Naive thymus-derived CD4-positive, alpha-beta T cell (primary cell): ENCODE data around the gene FCN2. TPM values are rescaled to one million over a fixed set of nuclear protein-coding genes. Genes with fewer than 3 reads are reported as not detected.

Experiments
- ATAC-seq: fragments of 150-1000 bp; cut with Tn5 transposase; 2 replicates; pipeline ENCODE4 v1.10.0; 2021; ENCODE audit warnings: mild to moderate bottlenecking, moderate library complexity
- CTCF ChIA-PET: fragments of 350-600 bp; sonication (Branson Sonifier 250); formaldehyde crosslinking; loops from one replicate; lab custom pipeline; 2021; ENCODE audit warnings: antibody characterized with exemption; lab: Charles Lee
- POLR2A ChIA-PET: fragments of 350-600 bp; sonication (Branson Sonifier 250); formaldehyde crosslinking; loops from one replicate; lab custom pipeline; 2021; ENCODE audit warnings: antibody characterized with exemption, inconsistent platforms; lab: Charles Lee
- DNase-seq, 9 donors: peaks; one replicate each; pipeline versions ENCODE4 v3.0.0 to v3.0.0-alpha.2; 2020 to 2022; ENCODE audit warnings: mixed read lengths in 1 of 9
- H3K27ac ChIP-seq: one replicate; pipeline ENCODE4 v1.7.0; 2013; ENCODE audit warnings: mild to moderate bottlenecking, low read depth, low read length, moderate library complexity
- H3K27me3 ChIP-seq, 2 donors: one replicate each; pipeline ENCODE4 v1.7.0; 2013; ENCODE audit warnings: low read length in 2 of 2, mild to moderate bottlenecking in 2 of 2, moderate library complexity in 2 of 2; ENCODE audit not compliant: control insufficient read depth in 2 of 2, insufficient read depth in 2 of 2
- H3K36me3 ChIP-seq, 3 experiments: 1 replicate in 2 of 3; 2 replicates in 1 of 3; pipeline ENCODE4 v1.7.0; 2013; ENCODE audit warnings: low read length in 3 of 3, mild to moderate bottlenecking in 3 of 3, moderate library complexity in 1 of 3; ENCODE audit not compliant: insufficient read depth in 3 of 3, control insufficient read depth in 2 of 3
- H3K4me1 ChIP-seq, 2 donors: one replicate each; pipeline ENCODE4 v1.7.0; 2013; ENCODE audit warnings: low read length in 2 of 2, mild to moderate bottlenecking in 2 of 2, moderate library complexity in 1 of 2; ENCODE audit not compliant: control insufficient read depth in 2 of 2, insufficient read depth in 2 of 2
- H3K4me3 ChIP-seq: 2 replicates; pipeline ENCODE4 v1.7.0; 2013; ENCODE audit warnings: mild to moderate bottlenecking, low read length
- H3K9me3 ChIP-seq, 3 experiments: 1 replicate in 2 of 3; 2 replicates in 1 of 3; pipeline ENCODE4 v1.7.0; 2013; ENCODE audit warnings: low read length in 3 of 3; ENCODE audit not compliant: control insufficient read depth in 2 of 3
- H3K27ac Mint-ChIP-seq, 9 donors: one replicate each; pipeline ENCODE4 v1.8.0; 2020 to 2022; ENCODE audit warnings: mixed read lengths in 9 of 9, mild to moderate bottlenecking in 8 of 9, moderate library complexity in 5 of 9, inconsistent platforms in 2 of 9
- H3K27me3 Mint-ChIP-seq, 5 donors: one replicate each; pipeline ENCODE4 v1.8.0; 2021 to 2022; ENCODE audit warnings: mixed read lengths in 5 of 5, mild to moderate bottlenecking in 1 of 5
- H3K36me3 Mint-ChIP-seq, 5 donors: one replicate each; pipeline ENCODE4 v1.8.0; 2020 to 2022; ENCODE audit warnings: mixed read lengths in 5 of 5, mild to moderate bottlenecking in 3 of 5, inconsistent platforms in 1 of 5
- H3K4me1 Mint-ChIP-seq, 7 donors: one replicate each; pipeline ENCODE4 v1.8.0; 2020 to 2022; ENCODE audit warnings: mixed read lengths in 7 of 7, mild to moderate bottlenecking in 3 of 7, inconsistent platforms in 1 of 7
- H3K4me3 Mint-ChIP-seq, 10 donors: one replicate each; pipeline ENCODE4 v1.8.0; 2020 to 2022; ENCODE audit warnings: mild to moderate bottlenecking in 10 of 10, mixed read lengths in 10 of 10, moderate library complexity in 6 of 10, inconsistent platforms in 2 of 10
- H3K9me3 Mint-ChIP-seq, 11 donors: one replicate each; pipeline ENCODE4 v1.8.0; 2020 to 2022; ENCODE audit warnings: mixed read lengths in 11 of 11, mild to moderate bottlenecking in 4 of 11, inconsistent platforms in 1 of 11, moderate library complexity in 1 of 11
- intact Hi-C, 2 donors: fragments of 100-400 bp; cut with micrococcal nuclease; formaldehyde crosslinking; loops; one replicate each; pipeline ENCODE4 v1.15.1; 2023
- polyA plus RNA-seq, 2 donors: library from polyadenylated mRNA; unstranded; fragments of 300-500 nt; fragmentation: Illumina TruSeq; gene quantifications; one replicate each; pipeline ENCODE4 v1.2.3, GENCODE V29; 2021
- total RNA-seq, 6 experiments: library from RNA in 5 of 6; stranded (reverse) in 5 of 6; gene quantifications; 1 replicate in 5 of 6; 2 replicates in 1 of 6; pipeline ENCODE4 v1.2.3 and lab custom pipeline; 2021 to 2026

Gene FCN2
- total and polyA plus RNA-seq, 7 experiments from 2014 or later = not detected

GRCh38 chr9:134847138-134847537, 33.5 kb upstream of the FCN2 start:
- DNase-seq (no peak), ATAC-seq (no peak)
- Histone ChIP-seq H3K27ac (no peak overlapping the region), H3K4me1 (no peaks in the 10 kb centered on the region), H3K9me3 (no peaks in the 10 kb centered on the region), H3K4me3 (no peak overlapping the region), H3K36me3 (no peaks in the 10 kb centered on the region), H3K27me3 (no peaks in the 10 kb centered on the region)
- H3K27me3 Mint-ChIP-seq = no peaks in the 10 kb centered on the region
- no peaks in the 10 kb centered on the region for H3K4me1 Mint-ChIP-seq
- H3K4me3 Mint-ChIP-seq = no peak overlapping the region
- H3K27ac Mint-ChIP-seq = no peak overlapping the region
- H3K36me3 Mint-ChIP-seq = no peaks in the 10 kb centered on the region
- peaks cover 0 to 3% (median 0%) of the 10 kb centered on the region in 11 donors for H3K9me3 Mint-ChIP-seq
- intact Hi-C loops = no loop called here
- POLR2A ChIA-PET = no interaction called here
- CTCF ChIA-PET = no interaction called here

DNA sequence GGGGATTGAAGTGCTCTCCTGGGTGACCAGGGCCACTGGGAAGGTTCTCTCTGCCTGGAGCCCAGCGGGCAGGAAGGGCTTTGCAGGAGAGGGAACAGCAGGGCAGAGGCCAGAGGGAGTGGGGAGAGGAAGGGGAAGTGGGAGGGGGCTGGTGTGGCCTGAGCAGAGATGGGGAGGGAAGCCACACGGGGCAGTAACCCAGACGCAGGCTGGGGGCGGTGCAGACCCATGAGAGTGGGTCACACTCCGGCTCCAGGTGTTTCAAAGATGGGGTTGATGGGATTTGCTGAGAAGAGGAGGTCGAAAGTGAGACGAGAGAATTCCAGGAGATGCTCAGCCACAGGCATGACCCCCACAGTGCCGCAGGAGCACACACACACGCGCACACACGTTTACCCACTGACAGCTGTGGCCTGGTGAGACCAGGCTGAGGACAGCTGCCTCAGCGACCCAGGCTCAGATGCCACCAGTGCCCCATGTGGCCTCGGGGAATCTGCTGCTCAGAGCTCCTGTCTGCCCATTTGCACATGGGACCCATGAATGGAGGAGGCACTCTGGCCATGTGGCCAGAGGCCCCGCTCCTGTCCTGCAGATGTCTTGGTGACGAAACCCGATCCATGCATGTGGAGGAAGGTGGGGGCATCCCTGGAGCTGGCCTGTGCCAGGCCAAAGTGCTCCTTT, 32.7 kb upstream of the FCN2 start:
- H3K9me3 ChIP-seq = peaks cover 0 to 4% (median 0%) of the 10 kb centered on the region in 3 experiments
- DNase-seq = no peak
- Mint-ChIP-seq H3K4me1 (no peaks in the 10 kb centered on the region), H3K27ac (no peak overlapping the region), H3K36me3 (no peaks in the 10 kb centered on the region), H3K27me3 (no peaks in the 10 kb centered on the region), H3K4me3 (no peak overlapping the region), H3K9me3 (peaks cover 0 to 3% (median 0%) of the 10 kb centered on the region in 11 donors)
- no peaks in the 10 kb centered on the region for H3K27me3 ChIP-seq
- H3K4me3 ChIP-seq = no peak overlapping the region
- intact Hi-C loops = no loop called here
- no peak overlapping the region for H3K27ac ChIP-seq
- ChIA-PET CTCF (no interaction called here), POLR2A (no interaction called here)
- no peak for ATAC-seq
- no peaks in the 10 kb centered on the region for H3K4me1 ChIP-seq
- no peaks in the 10 kb centered on the region for H3K36me3 ChIP-seq

- Mint-ChIP-seq H3K27ac (no peak overlapping the region), H3K9me3 (no peaks in the 10 kb centered on the region), H3K4me1 (no peaks in the 10 kb centered on the region), H3K36me3 (no peaks in the 10 kb centered on the region), H3K4me3 (no peak overlapping the region), H3K27me3 (no peaks in the 10 kb centered on the region)
- Histone ChIP-seq H3K27me3 (no peaks in the 10 kb centered on the region), H3K4me3 (no peak overlapping the region), H3K27ac (no peak overlapping the region), H3K36me3 (no peaks in the 10 kb centered on the region), H3K9me3 (peaks cover 0 to 4% (median 0%) of the 10 kb centered on the region in 3 experiments), H3K4me1 (no peaks in the 10 kb centered on the region)
- ChIA-PET POLR2A (no interaction called here), CTCF (no interaction called here)
- DNase-seq (no peak), ATAC-seq (no peak)
- intact Hi-C loops = no loop called here
These were observed 32.1 kb upstream of the FCN2 start for GRCh38 chr9:134848504-134848903.

- intact Hi-C loops = no loop called here
- Histone ChIP-seq H3K4me1 (no peaks in the 10 kb centered on the region), H3K9me3 (peaks cover 0 to 4% (median 0%) of the 10 kb centered on the region in 3 experiments), H3K36me3 (no peaks in the 10 kb centered on the region), H3K27ac (no peak overlapping the region), H3K27me3 (no peaks in the 10 kb centered on the region), H3K4me3 (no peak overlapping the region)
- ATAC-seq = no peak
- Mint-ChIP-seq H3K36me3 (no peaks in the 10 kb centered on the region), H3K4me3 (no peak overlapping the region), H3K4me1 (no peaks in the 10 kb centered on the region), H3K9me3 (no peaks in the 10 kb centered on the region), H3K27ac (no peak overlapping the region), H3K27me3 (peaks cover 0 to 14% (median 0%) of the 10 kb centered on the region in 5 donors)
- no peak for DNase-seq
- ChIA-PET CTCF (no interaction called here), POLR2A (no interaction called here)
These were observed 30.0 kb upstream of the FCN2 start for GRCh38 chr9:134850611-134851010.

DNA sequence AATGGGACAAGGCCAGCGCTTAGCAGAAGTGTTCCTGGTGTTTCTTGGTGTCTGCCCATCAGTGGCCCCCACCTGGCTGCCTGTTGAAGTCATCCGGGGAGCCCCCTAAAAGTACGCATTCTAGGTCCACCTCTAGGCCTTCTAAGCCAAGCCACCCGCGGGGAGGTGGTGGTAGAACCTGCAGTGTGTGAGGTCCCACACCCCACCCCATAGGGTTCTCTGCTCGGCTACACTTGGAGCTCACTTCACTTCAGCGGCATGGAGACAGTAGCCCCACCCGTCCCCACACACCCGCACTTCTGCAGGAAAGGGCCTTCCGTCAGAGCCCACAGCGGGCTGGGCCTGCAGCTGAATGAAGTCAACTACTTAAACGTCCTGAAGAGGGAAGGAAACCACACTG, 29.6 kb upstream of the FCN2 start:
- no peaks in the 10 kb centered on the region for H3K9me3 Mint-ChIP-seq
- no peak overlapping the region for H3K27ac Mint-ChIP-seq
- H3K9me3 ChIP-seq = peaks cover 0 to 4% (median 0%) of the 10 kb centered on the region in 3 experiments
- H3K27me3 ChIP-seq = no peaks in the 10 kb centered on the region
- intact Hi-C loops = no loop called here
- H3K4me1 ChIP-seq = no peaks in the 10 kb centered on the region
- no peak for DNase-seq
- no peak for ATAC-seq
- no peaks in the 10 kb centered on the region for H3K4me1 Mint-ChIP-seq
- peaks cover 0 to 18% (median 0%) of the 10 kb centered on the region in 5 donors for H3K27me3 Mint-ChIP-seq
- H3K4me3 ChIP-seq = no peak overlapping the region
- no peak overlapping the region for H3K4me3 Mint-ChIP-seq
- no peak overlapping the region for H3K27ac ChIP-seq
- no peaks in the 10 kb centered on the region for H3K36me3 ChIP-seq
- no peaks in the 10 kb centered on the region for H3K36me3 Mint-ChIP-seq
- ChIA-PET CTCF (no interaction called here), POLR2A (no interaction called here)

DNA sequence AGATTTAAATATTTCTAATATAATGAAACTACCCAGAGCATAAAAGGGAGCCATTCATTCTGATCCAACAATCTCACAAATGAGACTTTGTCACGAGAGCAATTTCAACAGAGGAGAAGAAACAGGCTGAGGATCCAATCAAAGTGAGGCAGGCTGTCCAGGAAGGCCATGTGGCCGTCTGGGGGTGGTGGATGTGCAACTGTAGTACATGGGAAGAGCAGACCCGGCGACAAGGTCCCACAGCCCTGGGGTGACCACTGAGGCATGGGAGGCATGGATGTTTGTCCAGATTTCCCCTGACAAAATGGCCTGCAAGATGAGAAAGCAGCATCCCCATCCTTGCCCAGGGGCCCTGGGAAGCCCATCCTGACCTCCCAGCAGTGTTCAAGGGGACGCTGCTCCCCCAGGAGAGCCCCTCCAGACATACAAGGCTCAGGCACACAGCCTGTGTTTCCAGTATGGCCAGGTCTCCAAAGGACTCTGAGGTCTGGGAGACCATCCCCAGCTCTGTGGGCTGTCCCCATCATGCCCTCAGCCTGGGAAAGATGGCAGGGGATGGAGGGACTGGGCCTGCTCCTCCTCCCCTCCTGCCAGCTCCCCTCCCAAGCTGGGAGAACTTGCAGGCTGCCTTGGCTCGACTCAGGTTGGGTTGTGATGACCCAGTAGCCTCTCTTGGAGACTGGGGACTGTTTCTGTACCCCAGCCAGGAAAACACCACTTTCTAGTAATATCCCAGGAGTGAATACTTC, 27.5 kb upstream of the FCN2 start:
- no peaks in the 10 kb centered on the region for H3K27me3 ChIP-seq
- no peaks in the 10 kb centered on the region for H3K36me3 Mint-ChIP-seq
- H3K4me3 ChIP-seq = no peak overlapping the region
- intact Hi-C loops = no loop called here
- H3K36me3 ChIP-seq = no peaks in the 10 kb centered on the region
- ChIA-PET CTCF (no interaction called here), POLR2A (no interaction called here)
- H3K27ac ChIP-seq = no peak overlapping the region
- no peaks in the 10 kb centered on the region for H3K4me1 ChIP-seq
- no peak overlapping the region for H3K4me3 Mint-ChIP-seq
- DNase-seq = no peak
- ATAC-seq = no peak
- peaks cover 0 to 6% (median 4%) of the 10 kb centered on the region in 11 donors for H3K9me3 Mint-ChIP-seq
- peaks cover 0 to 26% (median 9%) of the 10 kb centered on the region in 5 donors for H3K27me3 Mint-ChIP-seq
- H3K27ac Mint-ChIP-seq = no peak overlapping the region
- H3K9me3 ChIP-seq = peaks cover 0 to 4% (median 0%) of the 10 kb centered on the region in 3 experiments
- H3K4me1 Mint-ChIP-seq = peaks cover 0 to 2% (median 0%) of the 10 kb centered on the region in 7 donors
